Measurements from ENCODE around the gene CNTNAP5. TPM values are rescaled to one million over a fixed set of nuclear protein-coding genes. Genes with fewer than 3 reads are reported as not detected.

The CNTNAP5 gene
- total and polyA plus RNA-seq, 2 donors (not counting 3 experiments of a cell fraction or from before 2014, with no cell fraction given) = not detected

DNA sequence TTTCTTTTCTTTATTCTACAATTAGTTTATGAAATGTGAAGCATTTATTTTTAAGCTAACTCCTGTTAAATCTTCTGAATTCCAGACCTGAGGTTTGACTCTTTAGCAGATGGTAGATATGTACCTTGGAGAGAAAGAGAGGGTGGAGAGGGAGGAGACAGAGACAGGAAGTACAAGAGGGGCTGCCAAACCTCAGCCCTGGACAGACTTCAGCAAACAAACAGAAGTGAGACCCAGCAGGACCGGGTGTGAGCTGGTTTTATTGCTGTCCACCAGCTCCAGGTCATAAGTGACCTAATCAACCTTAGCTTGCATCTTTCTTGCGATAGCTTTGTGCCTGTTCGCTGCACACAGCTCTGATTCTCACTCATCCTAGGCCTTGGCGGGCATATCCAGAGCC is 168.6 kb downstream of the CNTNAP5 start:
- H3K4me2 ChIP-seq (ENCODE audit: insufficient read depth, low read length) = no peak overlapping the region
- H3K36me3 ChIP-seq (ENCODE audit: control insufficient read depth in 2 of 2, extremely low read depth in 1 of 2, insufficient read depth in 2 of 2, low read length in 2 of 2) = no peaks in the 10 kb centered on the region
- no peaks in the 10 kb centered on the region for H3K79me2 ChIP-seq (ENCODE audit: control insufficient read depth, insufficient read depth, low read length)
- intact Hi-C loops (cut with micrococcal nuclease) (no loop called here), dilution Hi-C loops (cut with MboI; ENCODE audit: extremely low pct_ligation_motif_present, low sequenced_read_pairs) (no loop called here)
- no peak for TF ChIP-seq EZH2 (IDR thresholded peaks at IDR 0.05; ENCODE audit: borderline replicate concordance, low read depth, low read length, severe bottlenecking)
- no peak for TF ChIP-seq GATA2 (IDR thresholded peaks at IDR 0.05; ENCODE audit: insufficient read depth, insufficient read length, low read depth, low read length)
- TF ChIP-seq, protein P1, sequence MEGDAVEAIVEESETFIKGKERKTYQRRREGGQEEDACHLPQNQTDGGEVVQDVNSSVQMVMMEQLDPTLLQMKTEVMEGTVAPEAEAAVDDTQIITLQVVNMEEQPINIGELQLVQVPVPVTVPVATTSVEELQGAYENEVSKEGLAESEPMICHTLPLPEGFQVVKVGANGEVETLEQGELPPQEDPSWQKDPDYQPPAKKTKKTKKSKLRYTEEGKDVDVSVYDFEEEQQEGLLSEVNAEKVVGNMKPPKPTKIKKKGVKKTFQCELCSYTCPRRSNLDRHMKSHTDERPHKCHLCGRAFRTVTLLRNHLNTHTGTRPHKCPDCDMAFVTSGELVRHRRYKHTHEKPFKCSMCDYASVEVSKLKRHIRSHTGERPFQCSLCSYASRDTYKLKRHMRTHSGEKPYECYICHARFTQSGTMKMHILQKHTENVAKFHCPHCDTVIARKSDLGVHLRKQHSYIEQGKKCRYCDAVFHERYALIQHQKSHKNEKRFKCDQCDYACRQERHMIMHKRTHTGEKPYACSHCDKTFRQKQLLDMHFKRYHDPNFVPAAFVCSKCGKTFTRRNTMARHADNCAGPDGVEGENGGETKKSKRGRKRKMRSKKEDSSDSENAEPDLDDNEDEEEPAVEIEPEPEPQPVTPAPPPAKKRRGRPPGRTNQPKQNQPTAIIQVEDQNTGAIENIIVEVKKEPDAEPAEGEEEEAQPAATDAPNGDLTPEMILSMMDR (IDR thresholded peaks at IDR 0.05; ENCODE audit: extremely low read depth in 1 of 2, insufficient read depth in 1 of 2, low read depth in 1 of 2, low read length in 2 of 2) = no peak
- no peak for TF ChIP-seq POLR2AphosphoS5 (IDR thresholded peaks at IDR 0.05; ENCODE audit: insufficient read depth, low read depth, low read length)
- TF ChIP-seq JUN (IDR thresholded peaks at IDR 0.05; ENCODE audit: borderline replicate concordance, insufficient read depth, insufficient read length, low read depth) = no peak
- TF ChIP-seq, protein P2, sequence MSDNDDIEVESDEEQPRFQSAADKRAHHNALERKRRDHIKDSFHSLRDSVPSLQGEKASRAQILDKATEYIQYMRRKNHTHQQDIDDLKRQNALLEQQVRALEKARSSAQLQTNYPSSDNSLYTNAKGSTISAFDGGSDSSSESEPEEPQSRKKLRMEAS (IDR thresholded peaks at IDR 0.05; ENCODE audit: insufficient read depth, insufficient read length) = no peak
- no peak for TF ChIP-seq MYC (IDR thresholded peaks at IDR 0.05; ENCODE audit: low read depth, low read length)
- TF ChIP-seq FOS (IDR thresholded peaks at IDR 0.05; ENCODE audit: borderline replicate concordance, insufficient read depth, low read length) = no peak
- no peak for TF ChIP-seq POLR2A (IDR thresholded peaks at IDR 0.05; ENCODE audit: low read depth, low read length)
- ChIA-PET POLR2A (no interaction called here), CTCF (no interaction called here)
- H3K9ac ChIP-seq (replicated peaks; ENCODE audit: extremely low read depth, insufficient read depth, low read length) = no peak overlapping the region
- no peak overlapping the region for H2AFZ ChIP-seq (ENCODE audit: low read depth, low read length)
- no peaks in the 10 kb centered on the region for H3K27me3 ChIP-seq (ENCODE audit: control insufficient read depth in 2 of 2, insufficient read depth in 2 of 2, low read length in 2 of 2)
- DNase-seq (ENCODE audit: low read depth, low spot score) (no peak), FAIRE-seq (no peak)
- no peaks in the 10 kb centered on the region for H4K20me1 ChIP-seq (replicated peaks; ENCODE audit: control insufficient read depth, extremely low read depth, insufficient read depth, low read length)
- no peaks in the 10 kb centered on the region for H3K9me1 ChIP-seq (replicated peaks; ENCODE audit: control insufficient read depth, extremely low read depth, insufficient read depth, low read length)
- no peak overlapping the region for H3K4me3 ChIP-seq (replicated peaks in 1 of 3; ENCODE audit: insufficient read depth in 1 of 3, low read depth in 1 of 3, low read length in 3 of 3)
- no peak overlapping the region for H3K27ac ChIP-seq (ENCODE audit: insufficient read depth, low read depth, low read length)
- no TSS peak for BruUV-seq (replicated peaks)
- peaks cover 5% of the 10 kb centered on the region for H3K9me3 ChIP-seq (replicated peaks; ENCODE audit: control insufficient read depth, insufficient read depth, low read length)
- H3K4me1 ChIP-seq (ENCODE audit: control insufficient read depth, extremely low read depth, insufficient read depth, low read length) = no peaks in the 10 kb centered on the region

Data from endothelial cell of umbilical vein (primary cell).